ENCODE data around the gene VWA1. TPM values are rescaled to one million over a fixed set of nuclear protein-coding genes. Genes with fewer than 3 reads are reported as not detected.
A peak's percentile ranks its signal among the peaks of the same experiment; 100 is the strongest.
"Not testable (repeated sequence)": the region's sequence is repeated elsewhere in the genome, so short reads cannot be mapped to it uniquely, and the experiment has no call there.

The VWA1 gene
- total RNA-seq, 1 donor from 2014 or later = 6.9 TPM

DNA sequence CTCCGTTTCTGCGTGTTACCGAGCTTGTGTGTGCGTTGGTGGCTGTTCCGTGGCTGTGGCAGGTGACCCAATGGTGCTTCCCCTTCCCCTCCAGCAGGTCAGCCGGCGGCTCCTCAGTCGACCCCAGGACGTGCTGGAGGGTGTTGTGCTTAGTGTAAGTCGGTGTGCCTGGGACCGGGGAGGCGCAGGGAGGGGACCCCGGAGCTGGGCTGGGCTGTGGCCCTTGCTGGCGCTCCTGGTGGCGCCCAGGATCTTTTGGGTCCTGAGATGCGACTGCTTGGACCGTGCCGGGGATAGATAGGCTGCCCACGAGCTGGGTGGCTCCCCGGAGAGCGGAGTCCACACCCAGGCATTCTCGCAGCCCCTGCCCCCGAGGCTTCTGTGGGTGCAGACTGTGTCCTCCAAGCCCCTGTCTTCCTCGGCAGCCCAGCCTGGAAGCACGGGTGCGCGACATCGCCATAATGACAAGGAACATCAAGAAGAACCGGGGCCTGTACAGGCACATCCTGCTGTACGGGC is 19.9 kb downstream of the VWA1 start:
- no peak for DNase-seq (ENCODE audit: low read depth in 2 of 2)

DNA sequence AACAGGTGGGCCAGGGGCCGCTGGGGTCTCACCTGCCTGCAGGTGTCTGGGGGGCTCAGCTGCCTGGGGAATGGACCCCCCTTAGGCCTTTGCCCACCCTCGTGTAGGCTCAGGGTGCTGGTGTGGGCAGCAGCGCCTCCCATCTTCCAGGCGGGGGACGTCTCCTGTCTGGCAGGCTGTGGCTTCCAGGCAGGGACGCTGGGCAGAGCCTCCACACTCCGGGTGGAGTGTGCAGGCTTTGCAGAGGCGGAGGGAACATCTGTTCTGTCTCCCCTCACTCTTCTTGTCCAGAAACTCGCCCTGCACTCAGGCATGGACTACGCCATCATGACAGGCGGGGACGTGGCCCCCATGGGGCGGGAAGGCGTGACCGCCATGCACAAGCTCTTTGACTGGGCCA is 20.4 kb downstream of the VWA1 start:
- not testable (repeated sequence) for DNase-seq (ENCODE audit: low read depth in 2 of 2)

DNA sequence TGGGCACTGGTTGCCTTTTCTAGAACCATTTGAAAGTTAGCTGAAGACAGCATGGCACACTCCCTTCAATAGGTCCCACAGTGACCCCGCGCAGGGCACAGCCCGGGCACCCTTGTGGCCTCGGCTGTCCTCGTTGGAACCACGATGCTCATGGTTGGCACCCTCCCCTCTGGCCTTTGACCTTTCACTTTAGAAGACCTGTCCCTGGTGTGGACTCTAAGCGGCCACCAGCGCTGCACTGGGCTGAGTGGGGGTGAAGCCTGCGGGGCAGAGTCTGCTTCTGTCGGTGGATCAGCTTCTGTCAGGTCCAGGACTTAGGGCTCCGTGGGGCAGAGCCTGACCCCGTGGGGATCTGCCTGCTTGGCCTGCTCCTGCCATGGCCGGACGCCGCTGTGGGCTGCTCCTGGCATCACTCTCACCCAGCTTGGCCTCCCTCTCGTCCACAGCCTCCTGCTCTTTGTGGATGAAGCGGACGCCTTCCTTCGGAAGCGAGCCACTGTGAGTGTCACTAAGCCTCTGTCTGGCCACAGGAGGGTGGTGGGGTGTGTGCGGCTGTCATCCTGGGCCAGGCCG is 21.3 kb downstream of the VWA1 start:
- DNase-seq (ENCODE audit: low read depth in 2 of 2) = not testable (repeated sequence)

DNA sequence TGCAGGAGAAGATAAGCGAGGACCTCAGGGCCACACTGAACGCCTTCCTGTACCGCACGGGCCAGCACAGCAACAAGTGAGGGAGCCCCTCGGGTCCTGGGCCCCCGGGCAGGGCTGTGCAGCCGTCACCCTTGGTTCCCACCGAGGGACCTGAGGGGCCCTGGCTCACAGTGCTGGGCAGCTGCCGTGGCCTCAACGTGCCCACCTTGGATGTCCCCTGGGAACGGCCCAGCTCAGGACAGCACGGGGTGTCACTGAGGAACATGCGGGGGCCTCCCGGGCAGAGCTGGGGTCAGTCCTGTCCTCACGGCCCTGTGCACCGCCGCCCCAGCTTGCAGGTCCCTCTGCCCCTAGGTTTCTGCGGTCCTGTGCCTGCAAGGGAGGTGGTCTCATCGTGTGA is 23.7 kb downstream of the VWA1 start:
- not testable (repeated sequence) for DNase-seq (ENCODE audit: low read depth in 2 of 2)

DNA sequence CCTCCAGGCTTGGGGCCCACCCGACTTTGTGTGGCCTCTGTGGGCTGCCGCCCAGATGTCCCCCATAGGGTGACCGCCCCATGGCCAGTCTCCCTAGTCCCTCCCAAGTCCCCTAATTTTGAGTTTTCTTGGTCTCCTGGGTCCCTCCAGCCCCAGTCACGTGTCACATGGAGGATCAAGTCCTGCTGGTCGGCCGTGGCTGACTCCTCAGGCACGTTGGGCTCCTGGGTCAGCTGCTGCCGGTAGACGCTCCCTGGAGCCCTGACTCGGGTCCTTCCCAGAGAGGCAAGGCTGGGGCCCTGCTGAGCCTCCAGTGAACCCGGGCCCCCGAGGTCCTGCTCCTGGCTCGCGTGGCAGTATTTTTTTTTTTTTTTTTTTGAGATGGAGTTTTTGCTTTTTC is 24.2 kb downstream of the VWA1 start:
- DNase-seq (ENCODE audit: low read depth in 2 of 2) = not testable (repeated sequence)

DNA sequence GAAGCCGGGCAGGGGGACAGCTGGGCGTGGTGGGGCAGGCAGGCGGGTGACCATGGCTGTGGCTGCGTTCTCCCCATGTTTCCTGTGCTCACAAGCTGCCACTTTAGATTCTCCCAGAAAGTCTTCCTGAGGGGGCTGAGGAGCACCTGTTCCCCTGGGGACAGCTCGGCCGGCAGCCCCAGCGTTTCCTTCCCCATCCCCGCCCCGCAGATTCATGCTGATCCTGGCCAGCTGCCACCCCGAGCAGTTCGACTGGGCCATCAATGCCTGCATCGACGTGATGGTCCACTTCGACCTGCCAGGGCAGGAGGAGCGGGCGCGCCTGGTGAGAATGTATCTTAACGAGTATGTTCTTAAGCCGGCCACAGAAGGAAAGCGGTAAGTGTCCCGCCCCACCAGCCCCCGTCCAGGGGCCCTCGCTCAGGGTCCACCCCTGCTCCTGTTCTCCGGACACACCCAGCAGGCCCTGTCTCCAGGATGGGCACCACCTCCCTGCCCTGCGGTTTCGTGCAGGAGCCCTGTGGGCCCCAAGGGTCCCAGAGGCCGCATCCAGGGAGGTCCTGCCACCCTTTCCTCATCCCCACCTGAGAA is 25.1 kb downstream of the VWA1 start:
- DNase-seq (ENCODE audit: low read depth in 2 of 2) = no peak

DNA sequence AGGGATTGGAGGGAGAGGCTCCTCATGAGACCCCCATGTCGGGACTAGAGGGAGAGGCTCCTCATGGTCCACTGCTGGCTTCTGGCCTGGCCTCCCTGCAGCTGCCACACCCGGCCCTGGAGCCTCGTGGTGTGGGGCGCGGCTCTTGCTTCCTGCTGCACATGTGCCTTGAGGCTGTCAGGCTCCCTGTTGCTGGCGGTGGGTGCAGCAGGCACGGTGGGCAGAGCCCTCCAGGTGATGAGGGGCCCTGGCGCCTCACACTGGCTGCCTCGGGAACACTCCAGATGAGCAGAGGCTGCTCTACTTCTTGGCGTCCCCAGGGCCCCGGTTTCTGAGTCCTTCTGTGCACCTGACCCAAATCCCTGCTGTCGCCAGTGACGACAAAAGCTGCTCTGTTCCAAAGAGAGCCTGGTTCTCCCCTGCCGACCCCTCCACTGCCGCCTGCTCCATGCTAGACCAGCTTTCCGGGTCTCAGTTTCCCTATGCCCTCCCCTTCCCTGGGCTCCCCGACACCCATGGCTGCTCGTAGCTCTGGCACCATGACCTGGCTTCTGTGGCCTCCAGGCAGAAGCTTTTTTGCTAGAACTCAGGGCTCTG is 26.3 kb downstream of the VWA1 start:
- no peak for DNase-seq (ENCODE audit: low read depth in 2 of 2)

DNA sequence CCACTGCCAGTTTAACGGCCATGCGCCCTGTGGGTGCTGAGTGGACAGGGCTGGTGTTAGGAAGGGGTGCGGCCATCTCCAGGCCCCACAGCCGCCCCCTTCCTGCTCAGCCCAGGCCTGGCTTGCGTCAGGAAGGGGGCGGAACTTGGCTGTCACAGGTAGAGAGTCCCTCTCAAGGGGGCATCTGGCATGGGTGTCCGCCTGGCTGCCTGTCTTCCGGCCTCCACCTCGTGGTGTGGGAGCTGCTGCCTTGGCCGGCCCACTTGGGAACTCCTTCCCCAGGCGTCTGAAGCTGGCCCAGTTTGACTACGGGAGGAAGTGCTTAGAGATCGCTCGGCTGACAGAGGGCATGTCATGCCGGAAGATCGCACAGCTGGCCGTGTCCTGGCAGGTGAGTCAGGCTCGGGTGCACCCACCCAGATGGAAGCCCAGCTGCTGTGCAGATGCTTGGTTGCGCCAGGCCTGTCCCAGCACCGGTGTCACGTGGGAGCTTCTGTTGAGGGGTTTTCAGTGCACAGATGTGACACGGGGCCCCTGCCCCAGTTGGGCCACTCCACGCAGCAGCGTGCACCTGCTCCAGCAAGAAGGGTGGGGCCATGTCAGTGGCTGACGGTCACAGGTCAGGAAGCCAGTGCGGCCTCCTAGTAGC is 27.0 kb downstream of the VWA1 start:
- peak; percentile 7 to 20 for DNase-seq (ENCODE audit: low read depth in 2 of 2)

DNA sequence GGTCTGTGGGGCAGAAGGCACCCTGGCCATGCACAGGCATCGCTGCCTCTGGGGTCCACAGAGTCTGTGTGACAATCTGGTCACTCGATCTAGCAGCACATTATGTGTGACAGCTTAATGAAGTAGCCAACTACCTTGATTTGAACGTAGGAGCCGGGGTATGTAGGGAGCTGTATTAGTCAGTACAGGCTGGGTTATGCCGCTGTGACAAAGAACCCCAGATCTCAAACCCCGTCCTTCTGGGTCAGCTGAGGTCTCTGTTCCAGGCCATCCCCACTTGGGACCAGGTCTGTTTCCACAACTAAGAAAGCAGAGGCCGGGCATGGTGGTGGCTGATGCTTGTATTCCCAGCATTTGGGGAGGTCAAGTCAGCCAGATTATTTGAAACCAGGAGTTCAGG is 27.8 kb downstream of the VWA1 start:
- DNase-seq (ENCODE audit: low read depth in 2 of 2) = no peak

DNA sequence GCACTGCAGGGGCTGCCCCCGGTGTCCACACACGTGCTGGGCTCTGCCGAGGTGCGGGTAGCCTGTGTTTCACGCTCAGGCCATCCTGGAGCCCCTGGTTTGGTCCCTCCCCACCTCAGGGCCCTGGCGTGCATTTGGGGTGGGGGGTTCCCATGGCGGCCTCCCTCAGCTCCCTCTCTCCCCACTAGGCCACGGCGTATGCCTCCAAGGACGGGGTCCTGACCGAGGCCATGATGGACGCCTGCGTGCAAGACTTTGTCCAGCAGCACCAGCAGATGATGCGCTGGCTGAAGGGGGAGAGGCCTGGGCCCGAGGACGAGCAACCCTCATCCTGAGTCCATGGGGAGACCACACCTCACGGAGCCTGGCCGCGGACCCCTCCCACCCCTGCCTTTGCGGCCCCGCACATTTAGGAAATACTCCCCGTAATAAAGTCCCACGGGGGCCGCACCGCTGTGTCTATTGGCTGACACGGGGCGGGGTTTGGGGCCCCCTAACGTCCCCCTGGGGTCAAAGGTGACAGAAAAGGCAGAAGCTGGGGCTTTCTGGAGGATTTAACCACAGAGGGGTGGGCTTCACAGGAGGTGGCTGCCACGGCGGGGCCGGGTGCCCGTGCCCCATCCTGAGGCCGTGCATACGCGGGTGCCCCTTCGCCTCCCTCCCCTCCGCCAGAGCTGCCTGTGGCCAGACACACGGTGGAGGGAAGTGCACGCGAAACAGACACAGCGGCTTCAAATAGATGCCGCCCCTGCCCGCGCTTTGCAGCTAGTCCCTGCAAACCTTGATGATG is 32.9 kb downstream of the VWA1 start:
- DNase-seq (ENCODE audit: low read depth in 2 of 2) = not testable (repeated sequence)

DNA sequence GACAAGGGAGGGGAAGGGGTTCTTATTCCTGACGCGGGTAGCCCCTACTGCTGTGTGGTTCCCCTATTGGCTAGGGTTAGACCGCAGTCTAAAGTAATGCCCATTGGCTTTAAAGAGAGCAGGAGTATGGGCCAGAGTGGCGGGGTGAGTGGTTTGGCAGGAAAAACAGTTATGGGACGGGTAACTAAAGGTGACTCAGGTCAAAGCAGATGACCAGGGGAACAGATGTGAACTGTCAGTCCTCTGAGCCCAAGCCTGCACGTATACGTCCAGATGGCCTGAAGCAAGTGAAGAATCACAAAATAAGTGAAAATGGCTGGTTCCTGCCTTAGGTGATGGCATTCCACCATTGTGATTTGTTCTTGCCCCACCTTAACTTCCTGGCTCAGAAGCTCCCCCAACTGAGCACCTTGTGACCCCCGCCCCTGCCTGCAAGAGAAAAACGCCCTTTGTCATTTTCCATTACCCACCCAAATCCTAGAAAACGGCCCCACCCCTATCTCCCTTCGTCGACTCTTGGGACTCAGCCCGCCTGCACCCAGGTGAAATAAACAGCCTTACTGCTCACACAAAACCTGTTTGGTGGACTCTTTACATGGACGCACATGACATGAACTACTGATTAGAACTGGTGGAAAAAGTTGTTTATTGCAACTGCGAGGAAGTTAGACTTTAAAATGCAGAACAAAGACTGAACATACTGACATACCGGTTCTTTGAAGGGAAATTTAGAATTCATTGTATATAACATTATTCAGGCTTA is 35.3 kb downstream of the VWA1 start:
- DNase-seq (ENCODE audit: low read depth in 2 of 2) = no peak

DNA sequence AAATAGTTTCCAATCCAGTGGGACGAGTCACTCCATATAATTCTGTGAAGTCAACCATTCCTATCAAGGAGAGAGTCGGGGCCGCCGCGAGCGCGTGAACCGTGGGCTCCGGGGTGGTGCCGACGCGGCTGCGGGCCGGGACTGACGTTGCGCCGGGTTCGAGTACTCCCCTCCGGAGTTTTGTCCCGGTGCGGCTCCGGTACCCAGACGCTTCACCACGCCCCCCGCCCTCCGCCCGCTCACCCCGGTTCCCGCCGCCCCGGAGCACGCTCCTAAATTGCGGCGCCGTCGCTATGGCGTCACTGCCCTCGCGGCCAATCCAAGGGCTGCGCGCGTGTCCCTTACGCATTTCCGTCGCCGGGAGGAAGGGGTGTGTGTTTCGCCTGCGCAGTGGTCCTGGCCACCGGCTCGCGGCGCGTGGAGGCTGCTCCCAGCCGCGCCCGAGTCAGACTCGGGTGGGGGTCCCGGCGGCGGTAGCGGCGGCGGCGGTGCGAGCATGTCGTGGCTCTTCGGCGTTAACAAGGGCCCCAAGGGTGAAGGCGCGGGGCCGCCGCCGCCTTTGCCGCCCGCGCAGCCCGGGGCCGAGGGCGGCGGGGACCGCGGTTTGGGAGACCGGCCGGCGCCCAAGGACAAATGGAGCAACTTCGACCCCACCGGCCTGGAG is 36.0 kb downstream of the VWA1 start, which contains the start of gene ATAD3B:
TSS of gene ATAD3B (plus strand) at position 377 of the 664 bp plus-strand sequence. CDS start at position 497, 120 bp downstream.
- DNase-seq (ENCODE audit: low read depth in 2 of 2) = peak; percentile 84 to 95

DNA sequence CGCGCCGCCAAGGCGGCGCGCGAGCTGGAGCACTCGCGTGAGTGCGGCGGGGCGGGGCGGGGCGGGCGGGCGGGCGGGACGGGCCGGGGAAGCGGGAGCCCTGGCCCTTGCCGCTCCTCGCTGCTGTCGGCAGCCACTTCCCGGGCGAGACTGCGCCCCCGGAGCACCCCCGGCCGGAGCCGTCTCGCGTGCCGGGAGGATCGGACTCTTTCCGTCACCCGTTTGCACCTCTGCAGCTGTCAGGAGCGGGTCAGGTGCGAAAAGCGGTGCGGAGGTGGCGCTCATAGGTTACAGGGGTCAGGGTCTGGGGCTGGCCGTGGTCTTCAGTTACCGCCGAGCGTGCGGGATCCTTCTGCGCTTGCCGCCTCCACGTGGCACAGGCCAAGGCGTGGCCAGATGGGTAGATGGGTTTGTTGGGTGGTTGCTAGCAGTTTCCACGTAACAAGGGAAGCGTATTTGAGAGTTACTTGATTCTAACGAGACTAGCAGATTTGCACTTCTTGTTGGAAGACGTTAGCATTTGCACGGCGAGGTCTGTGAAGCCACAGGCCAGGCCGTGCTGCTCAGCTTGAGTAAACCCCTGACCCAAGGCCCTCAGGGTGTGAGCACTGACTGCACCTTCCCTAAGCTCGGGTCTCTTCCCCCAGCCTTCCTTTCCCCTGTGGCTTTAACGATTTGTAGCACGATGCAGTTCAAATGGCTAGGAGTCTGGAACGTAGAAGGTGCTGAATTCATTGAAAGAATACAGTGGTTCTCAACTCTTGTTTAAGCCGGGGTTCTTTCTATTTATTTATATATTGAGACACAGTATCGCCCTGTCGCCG is 36.8 kb downstream of the VWA1 start:
- DNase-seq (ENCODE audit: low read depth in 2 of 2) = peak in 1 of 2 donors; percentile 6

DNA sequence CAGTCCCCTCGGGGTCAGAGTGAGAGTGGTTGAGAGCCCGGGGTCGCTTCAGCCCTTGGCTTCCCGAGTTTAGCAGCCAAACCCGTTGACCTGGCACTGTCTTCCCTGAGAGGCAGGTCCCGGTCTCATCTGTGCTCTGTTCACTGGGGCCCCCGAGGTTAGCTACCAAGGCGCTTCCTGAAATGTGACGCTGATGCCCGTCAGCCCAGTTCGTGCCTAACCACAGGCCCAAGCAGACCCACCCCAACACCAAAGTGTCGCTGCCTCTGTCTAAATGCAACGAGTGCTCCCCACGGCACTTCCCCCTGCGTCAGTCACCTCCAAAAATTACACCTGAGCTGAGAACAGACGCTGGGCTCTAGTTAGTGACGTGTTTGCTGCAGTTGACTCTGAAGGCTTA is 40.5 kb downstream of the VWA1 start:
- DNase-seq (ENCODE audit: low read depth in 2 of 2) = not testable (repeated sequence)

DNA sequence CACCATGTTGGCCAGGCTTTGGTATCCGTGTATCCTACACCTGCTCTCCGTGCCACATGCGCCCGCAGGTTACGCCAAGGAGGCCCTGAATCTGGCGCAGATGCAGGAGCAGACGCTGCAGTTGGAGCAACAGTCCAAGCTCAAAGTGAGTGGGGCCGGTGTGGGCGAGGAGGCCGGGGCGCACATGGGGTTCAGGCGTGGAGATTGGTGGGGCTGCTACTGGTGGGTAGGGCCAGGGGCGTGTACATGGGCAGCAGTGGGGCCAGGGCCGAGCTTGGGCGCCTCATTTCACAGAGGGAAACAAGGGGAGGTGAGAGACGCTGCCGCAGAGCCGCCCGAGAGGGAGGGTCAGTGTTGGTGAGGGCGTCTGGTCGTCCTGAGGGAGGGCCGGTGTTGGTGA is 41.7 kb downstream of the VWA1 start:
- no peak for DNase-seq (ENCODE audit: low read depth in 2 of 2)

DNA sequence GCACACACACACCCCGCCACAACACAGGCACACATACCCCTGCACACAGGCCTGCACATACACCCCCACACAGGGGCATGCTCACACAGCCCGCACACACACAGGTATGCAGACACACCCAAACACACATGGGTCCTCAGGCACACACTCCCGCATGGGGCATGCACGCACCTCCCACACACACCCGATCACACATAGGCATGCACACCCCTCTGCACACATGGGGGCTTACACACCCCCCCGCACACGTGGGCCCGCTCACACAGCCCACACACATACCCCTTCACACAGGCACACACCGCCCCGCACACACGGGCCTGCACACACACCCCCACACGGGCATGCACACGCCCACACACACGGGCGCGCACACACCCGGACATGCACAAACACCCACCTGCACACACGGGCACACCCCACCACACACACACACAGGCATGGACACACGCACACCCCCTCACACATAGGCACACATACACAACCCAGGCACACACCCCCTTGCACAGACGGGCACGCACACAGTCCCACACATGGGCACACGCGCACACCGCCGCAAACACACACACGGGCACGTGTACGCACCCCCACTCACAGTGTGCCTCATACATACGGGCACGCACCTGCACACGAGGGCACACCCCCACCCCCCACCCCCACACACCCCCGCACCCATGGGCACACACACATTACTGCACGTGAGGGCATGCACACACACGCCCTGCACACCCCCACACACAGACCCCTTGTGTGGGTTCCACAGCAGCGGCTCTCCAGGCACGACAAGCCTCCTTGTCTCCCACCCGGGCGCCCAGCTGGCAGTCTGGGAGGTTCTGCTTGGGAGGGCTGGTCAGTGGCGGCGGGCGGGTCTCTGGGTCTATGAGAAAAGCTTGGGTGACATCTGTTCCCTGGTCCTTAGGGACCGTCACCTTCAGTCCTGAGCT is 44.3 kb downstream of the VWA1 start:
- DNase-seq (ENCODE audit: low read depth in 2 of 2) = no peak

DNA sequence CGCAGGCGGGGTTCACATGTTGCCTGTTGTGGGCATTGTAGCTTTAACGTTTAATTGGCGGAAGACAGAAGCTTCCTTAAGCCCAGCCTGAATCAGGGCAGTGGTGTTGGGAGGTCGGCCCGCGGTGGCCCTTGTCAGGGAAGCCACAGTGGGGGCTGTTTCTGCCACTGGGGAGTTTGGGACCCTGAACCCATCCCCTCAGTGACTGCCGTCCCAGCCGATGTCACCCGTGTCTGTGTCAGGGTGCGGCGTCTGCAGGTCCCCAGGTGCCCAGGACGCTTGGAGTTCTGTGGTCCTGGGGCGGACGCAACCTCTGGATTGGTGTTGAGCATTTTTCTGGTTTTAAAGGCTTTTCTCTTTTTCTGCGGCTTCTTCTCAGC is 45.0 kb downstream of the VWA1 start:
- not testable (repeated sequence) for DNase-seq (ENCODE audit: low read depth in 2 of 2)

DNA sequence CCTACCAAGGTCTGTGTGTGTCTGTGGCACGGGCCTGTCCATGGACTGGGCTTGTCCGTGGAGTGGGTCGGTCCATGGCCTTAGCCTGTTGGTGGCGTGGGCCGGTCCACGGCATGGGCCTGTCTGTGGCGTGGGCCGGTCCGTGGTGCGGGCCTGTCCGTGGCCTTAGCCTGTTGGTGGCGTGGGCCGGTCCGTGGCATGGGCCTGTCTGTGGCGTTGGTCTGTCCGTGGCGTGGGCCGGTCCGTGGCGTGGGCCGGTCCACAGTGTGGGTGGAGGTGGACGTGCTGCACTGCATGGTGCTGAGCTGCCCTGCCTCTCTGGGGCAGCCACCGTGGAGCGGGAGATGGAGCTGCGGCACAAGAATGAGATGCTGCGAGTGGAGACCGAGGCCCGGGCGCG is 46.3 kb downstream of the VWA1 start:
- not testable (repeated sequence) for DNase-seq (ENCODE audit: low read depth in 2 of 2)
